Thyroid gland (tissue), 4 donors: Measurements from ENCODE around the gene SFXN5. TPM values are rescaled to one million over a fixed set of nuclear protein-coding genes. Genes with fewer than 3 reads are reported as not detected.

Experiments
- DNase-seq, 2 donors: peaks; one replicate each; pipeline ENCODE4 v3.0.0-alpha.2; 2019
- H3K27ac ChIP-seq, 3 donors: fragments of 200-600 bp; sonication (generic); 1 replicate in 2 of 3; 2 replicates in 1 of 3; pipeline ENCODE4 v1.5.1; 2016 to 2019; ENCODE audit warnings: mild to moderate bottlenecking in 1 of 3, moderate library complexity in 1 of 3
- H3K27me3 ChIP-seq: fragments of 200-600 bp; sonication (generic); one replicate; pipeline ENCODE4 v1.5.1; 2019
- H3K36me3 ChIP-seq, 2 donors: fragments of 200-600 bp; sonication (generic); one replicate each; pipeline ENCODE4 v1.5.1; 2016 to 2019
- H3K4me1 ChIP-seq, 2 donors: fragments of 200-600 bp; sonication (generic); one replicate each; pipeline ENCODE4 v1.5.1; 2017 to 2019
- H3K4me3 ChIP-seq, 3 donors: fragments of 200-600 bp; sonication (generic); replicated peaks in 1 of 3; 1 replicate in 2 of 3; 2 replicates in 1 of 3; pipeline ENCODE4 v1.5.1; 2016; ENCODE audit warnings: mild to moderate bottlenecking in 1 of 3
- H3K9me3 ChIP-seq: fragments of 200-600 bp; sonication (generic); one replicate; pipeline ENCODE4 v1.5.1; 2017
- CTCF ChIP-seq, 6 experiments: fragments of 200-600 bp in 3 of 6; fragments of 450-650 bp in 3 of 6; sonication (generic) in 3 of 6; IDR thresholded peaks; one replicate each; pipeline ENCODE4 v1.5.1; 2016 to 2019; ENCODE audit warnings: antibody characterized with exemption in 6 of 6, mild to moderate bottlenecking in 2 of 6, inconsistent platforms in 1 of 6, moderate library complexity in 1 of 6
- POLR2A ChIP-seq, 2 donors: fragments of 450-650 bp; IDR thresholded peaks; one replicate each; pipeline ENCODE4 v1.6.1; 2017; ENCODE audit warnings: antibody characterized with exemption in 2 of 2, mild to moderate bottlenecking in 2 of 2, moderate library complexity in 1 of 2
- WGBS, 2 donors: methylation state at CpG; one replicate each; pipeline ENCODE4 v1.1.5; 2017; 5-methylcytosine and 5-hydroxymethylcytosine counted together
- intact Hi-C: fragments of 100-400 bp; cut with DNase I; formaldehyde crosslinking; loops from one replicate; pipeline ENCODE4 v1.15.1; 2023
- total RNA-seq, 4 donors: library from RNA; depleted of rRNA; stranded (reverse); fragments of >200 nt; gene quantifications; one replicate each; pipeline ENCODE4 v1.2.3, GENCODE V29; 2016

Gene SFXN5
- total RNA-seq, 4 donors from 2014 or later, result 10.3 to 17.2 (median 16.5) TPM

GRCh38 chr2:73092146-73092783 lies 20.8 kb upstream of the SFXN5 start:
- Histone ChIP-seq H3K9me3 (no peaks in the 10 kb centered on the region), H3K27ac (no peak overlapping the region), H3K36me3 (peaks cover 0 to 12% of the 10 kb centered on the region in 2 donors), H3K4me1 (peaks cover 0 to 27% of the 10 kb centered on the region in 2 donors), H3K4me3 (no peak overlapping the region), H3K27me3 (no peaks in the 10 kb centered on the region)
- intact Hi-C loops, result no loop called here
- 70 to 72% methylated on average over 7 of the region's 7 CpGs for WGBS, 2 donors
- DNase-seq, result no peak
- TF ChIP-seq CTCF (IDR thresholded peaks at IDR 0.05), result no peak
- TF ChIP-seq POLR2A (IDR thresholded peaks at IDR 0.05), result no peak

- intact Hi-C loops, result no loop called here
- Histone ChIP-seq H3K4me3 (no peak overlapping the region), H3K27ac (no peak overlapping the region), H3K36me3 (peaks cover 0 to 12% of the 10 kb centered on the region in 2 donors), H3K27me3 (no peaks in the 10 kb centered on the region), H3K4me1 (peaks cover 0 to 27% of the 10 kb centered on the region in 2 donors), H3K9me3 (no peaks in the 10 kb centered on the region)
- TF ChIP-seq POLR2A (IDR thresholded peaks at IDR 0.05), result no peak
- no peak for TF ChIP-seq CTCF (IDR thresholded peaks at IDR 0.05)
- DNase-seq, result no peak
- 94 to 96% methylated on average over 11 of the region's 11 CpGs for WGBS, 2 donors
These were observed 20.2 kb upstream of the SFXN5 start for GRCh38 chr2:73091696-73092095.

- WGBS, 2 donors, result 67 to 73% methylated on average over 7 of the region's 7 CpGs
- Histone ChIP-seq H3K9me3 (no peaks in the 10 kb centered on the region), H3K4me3 (no peak overlapping the region), H3K4me1 (peaks cover 0 to 27% of the 10 kb centered on the region in 2 donors), H3K27ac (no peak overlapping the region), H3K36me3 (peaks cover 0 to 12% of the 10 kb centered on the region in 2 donors), H3K27me3 (no peaks in the 10 kb centered on the region)
- DNase-seq, result no peak
- no peak for TF ChIP-seq POLR2A (IDR thresholded peaks at IDR 0.05)
- TF ChIP-seq CTCF (IDR thresholded peaks at IDR 0.05), result no peak
- intact Hi-C loops, result no loop called here
These were observed 19.7 kb upstream of the SFXN5 start for GRCh38 chr2:73091164-73091563.

GRCh38 chr2:73089270-73090030 lies 17.9 kb upstream of the SFXN5 start:
- intact Hi-C loops, result loop anchor here (5.0 kb wide), 2 partner anchors 73 to 97 kb away; no protein-coding TSS in a partner anchor
- H3K27me3 ChIP-seq, result no peaks in the 10 kb centered on the region
- DNase-seq, result no peak
- no peak overlapping the region for H3K4me3 ChIP-seq
- no peak overlapping the region for H3K27ac ChIP-seq
- H3K36me3 ChIP-seq, result peaks cover 0 to 12% of the 10 kb centered on the region in 2 donors
- TF ChIP-seq POLR2A (IDR thresholded peaks at IDR 0.05) (no peak), CTCF (IDR thresholded peaks at IDR 0.05) (no peak)
- 83 to 92% methylated on average over 8 to 11 of the region's 11 CpGs for WGBS, 2 donors
- H3K4me1 ChIP-seq, result peaks cover 0 to 21% of the 10 kb centered on the region in 2 donors
- H3K9me3 ChIP-seq, result no peaks in the 10 kb centered on the region

GRCh38 chr2:73088703-73089102 lies 17.2 kb upstream of the SFXN5 start:
- Histone ChIP-seq H3K36me3 (peaks cover 0 to 12% of the 10 kb centered on the region in 2 donors), H3K9me3 (no peaks in the 10 kb centered on the region), H3K27ac (no peak overlapping the region), H3K27me3 (no peaks in the 10 kb centered on the region), H3K4me1 (peaks cover 0 to 13% of the 10 kb centered on the region in 2 donors), H3K4me3 (no peak overlapping the region)
- intact Hi-C loops, result loop anchor here (5.0 kb wide), 2 partner anchors 74 to 96 kb away; no protein-coding TSS in a partner anchor
- WGBS, 2 donors, result 96% methylated on average over 9 to 10 of the region's 14 CpGs
- TF ChIP-seq POLR2A (IDR thresholded peaks at IDR 0.05), result no peak
- TF ChIP-seq CTCF (IDR thresholded peaks at IDR 0.05), result no peak
- no peak for DNase-seq
